D721Med (cell line): ENCODE results near the gene LORICRIN.

ENCODE experiments used
- DNase-seq: peaks from one replicate; pipeline ENCODE4 v3.0.0; 2011; ENCODE audit warnings: low spot score; ENCODE audit not compliant: insufficient read length
- FAIRE-seq: peaks from 2 replicates; lab custom pipeline; 2011; peaks lifted over from hg19 to GRCh38; lab: Jason Lieb, UNC
- TF ChIP-seq, protein P1 (sequence below): IDR thresholded peaks from 2 replicates; pipeline ENCODE4 v1.5.1; 2012; ENCODE audit warnings: mild to moderate bottlenecking, control low read depth; ENCODE audit not compliant: insufficient read depth; ENCODE audit errors: missing control alignments

The LORICRIN gene

DNA sequence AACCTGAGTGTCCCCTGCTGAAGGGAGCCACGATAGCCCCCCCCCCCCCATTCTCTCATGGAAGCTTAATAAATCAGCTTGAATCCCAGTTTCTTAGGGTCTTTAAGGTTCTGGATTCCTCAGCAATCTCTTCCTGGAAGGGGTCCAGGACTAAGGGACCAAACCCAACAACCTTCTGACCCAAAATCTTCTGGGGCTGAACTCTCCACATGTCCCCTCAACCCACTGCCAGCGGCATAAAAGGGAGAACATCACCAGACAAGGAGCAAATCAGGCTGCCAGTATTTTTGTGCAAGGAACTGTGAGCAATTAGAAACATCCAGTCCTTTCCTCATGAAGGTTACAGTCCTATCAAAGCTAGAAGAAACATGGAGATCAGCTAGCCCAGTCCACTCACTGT lies 12.7 kb upstream of the LORICRIN start:
- FAIRE-seq, result no peak
- TF ChIP-seq, protein P1, sequence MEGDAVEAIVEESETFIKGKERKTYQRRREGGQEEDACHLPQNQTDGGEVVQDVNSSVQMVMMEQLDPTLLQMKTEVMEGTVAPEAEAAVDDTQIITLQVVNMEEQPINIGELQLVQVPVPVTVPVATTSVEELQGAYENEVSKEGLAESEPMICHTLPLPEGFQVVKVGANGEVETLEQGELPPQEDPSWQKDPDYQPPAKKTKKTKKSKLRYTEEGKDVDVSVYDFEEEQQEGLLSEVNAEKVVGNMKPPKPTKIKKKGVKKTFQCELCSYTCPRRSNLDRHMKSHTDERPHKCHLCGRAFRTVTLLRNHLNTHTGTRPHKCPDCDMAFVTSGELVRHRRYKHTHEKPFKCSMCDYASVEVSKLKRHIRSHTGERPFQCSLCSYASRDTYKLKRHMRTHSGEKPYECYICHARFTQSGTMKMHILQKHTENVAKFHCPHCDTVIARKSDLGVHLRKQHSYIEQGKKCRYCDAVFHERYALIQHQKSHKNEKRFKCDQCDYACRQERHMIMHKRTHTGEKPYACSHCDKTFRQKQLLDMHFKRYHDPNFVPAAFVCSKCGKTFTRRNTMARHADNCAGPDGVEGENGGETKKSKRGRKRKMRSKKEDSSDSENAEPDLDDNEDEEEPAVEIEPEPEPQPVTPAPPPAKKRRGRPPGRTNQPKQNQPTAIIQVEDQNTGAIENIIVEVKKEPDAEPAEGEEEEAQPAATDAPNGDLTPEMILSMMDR, result no peak
- DNase-seq, result no peak

DNA sequence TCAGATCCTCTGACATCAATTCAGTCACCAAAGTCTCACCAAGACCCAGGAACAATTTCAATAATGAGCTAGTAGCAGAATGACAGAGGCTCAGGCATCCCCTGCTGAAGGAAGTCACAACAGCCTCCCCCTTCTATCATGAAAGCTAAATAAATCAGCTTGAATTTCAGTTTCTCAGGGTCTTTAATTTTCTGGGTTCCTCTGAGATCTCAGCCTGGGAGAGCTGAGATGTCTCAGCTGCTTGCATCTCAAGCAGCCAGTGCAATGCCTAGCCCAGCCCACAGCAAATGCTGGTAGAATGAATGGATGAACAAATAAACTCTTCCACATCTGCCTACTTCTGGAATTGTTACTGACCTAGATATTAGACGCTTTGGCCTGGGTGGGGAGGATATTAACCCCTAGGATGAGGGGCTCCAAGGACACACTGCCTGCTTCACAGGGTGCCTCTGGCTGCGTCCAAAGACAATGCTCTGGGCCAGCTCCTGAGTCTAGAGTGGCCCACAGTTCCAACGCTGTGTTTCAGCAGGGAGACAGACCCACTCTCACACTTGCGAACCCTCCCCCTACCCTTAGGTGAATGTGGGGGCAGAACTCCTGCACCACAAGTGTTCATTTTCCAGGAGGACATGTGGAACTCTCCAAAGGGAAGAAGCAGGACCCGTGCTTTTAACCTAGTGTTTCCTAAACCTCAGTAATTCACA lies 11.2 kb upstream of the LORICRIN start:
- DNase-seq, result no peak
- TF ChIP-seq, protein P1, result no peak

DNA sequence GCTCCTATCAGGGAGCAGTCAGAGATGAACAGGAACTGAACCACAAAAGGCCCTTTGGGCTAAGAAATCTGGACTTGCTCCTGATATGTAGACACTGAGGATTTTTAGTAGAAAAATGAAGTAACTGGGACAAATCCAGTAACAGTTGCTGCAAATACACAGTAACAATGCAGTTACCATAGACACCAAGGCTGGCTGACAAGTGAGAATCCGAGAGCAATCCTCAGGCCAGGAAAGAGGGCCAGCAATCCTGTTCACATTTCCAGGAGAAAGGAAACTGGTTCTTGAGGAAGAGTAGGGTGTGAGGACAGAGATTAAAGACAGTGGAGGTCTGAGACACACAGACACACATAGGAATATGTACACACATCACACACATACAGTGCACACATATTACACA lies 9.3 kb upstream of the LORICRIN start:
- no peak for DNase-seq
- TF ChIP-seq, protein P1, result no peak
- no peak for FAIRE-seq

More for the DNA sequence above, 11.2 kb upstream of the LORICRIN start:
- no peak for FAIRE-seq

DNA sequence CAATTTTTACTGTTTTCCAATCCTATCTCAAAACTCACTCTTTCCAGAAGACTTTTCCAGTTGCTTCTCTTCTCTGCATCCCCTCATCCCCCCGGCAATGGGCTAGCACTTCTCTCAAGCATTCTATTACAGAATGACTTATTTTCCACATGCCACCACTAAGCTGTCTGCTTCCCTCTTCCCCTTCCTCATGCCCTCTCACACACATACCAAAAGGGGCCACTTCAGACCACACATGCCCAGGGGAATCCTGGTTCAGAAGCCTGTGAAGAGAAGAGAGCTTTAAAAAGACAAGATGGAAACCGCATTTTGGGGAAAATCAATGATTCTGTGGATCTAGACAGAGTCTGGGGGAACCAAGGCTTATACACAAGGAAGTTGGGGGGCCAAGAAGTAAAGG lies 8.4 kb upstream of the LORICRIN start:
- TF ChIP-seq, protein P1, result no peak
- no peak for DNase-seq
- no peak for FAIRE-seq

DNA sequence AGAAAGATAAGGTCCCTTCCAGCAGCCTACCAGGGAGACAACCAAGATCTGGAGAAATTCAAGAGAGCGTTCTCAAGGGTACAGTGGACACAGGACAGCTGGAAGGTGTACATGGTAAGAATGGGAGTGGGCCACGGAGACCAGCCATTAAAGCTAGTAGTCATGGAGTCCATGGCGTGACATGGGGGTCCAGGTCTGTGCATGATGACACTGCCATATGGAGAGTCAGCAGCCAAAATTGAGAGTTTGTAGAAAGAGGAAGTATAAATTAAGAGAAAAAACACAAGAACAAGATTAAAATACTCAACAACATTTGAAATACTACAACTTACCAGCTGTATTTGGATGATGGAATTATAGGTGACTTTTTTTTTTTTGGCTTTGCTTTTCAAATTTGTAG lies 7.9 kb upstream of the LORICRIN start:
- TF ChIP-seq, protein P1, result no peak
- FAIRE-seq (no peak), DNase-seq (no peak)

DNA sequence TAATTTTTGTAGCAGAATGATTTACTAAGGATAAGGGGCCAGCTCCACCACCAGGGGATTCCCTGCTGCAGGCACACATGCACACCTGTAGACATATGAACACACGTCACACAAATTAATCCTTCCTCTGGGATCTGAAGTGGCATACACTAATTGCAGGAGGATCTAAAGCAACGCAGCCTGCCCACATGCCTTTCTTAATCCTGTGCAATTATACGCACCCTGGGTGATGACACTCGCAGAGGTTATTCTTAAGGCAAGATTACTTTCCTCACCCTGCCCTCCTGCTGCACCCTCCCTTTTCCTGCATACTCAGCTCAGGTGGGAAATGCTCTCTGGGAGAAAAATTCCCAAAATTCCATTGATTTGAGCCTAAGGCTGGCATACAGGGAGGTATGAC lies 7.5 kb upstream of the LORICRIN start:
- FAIRE-seq (no peak), DNase-seq (no peak)
- TF ChIP-seq, protein P1, result no peak

DNA sequence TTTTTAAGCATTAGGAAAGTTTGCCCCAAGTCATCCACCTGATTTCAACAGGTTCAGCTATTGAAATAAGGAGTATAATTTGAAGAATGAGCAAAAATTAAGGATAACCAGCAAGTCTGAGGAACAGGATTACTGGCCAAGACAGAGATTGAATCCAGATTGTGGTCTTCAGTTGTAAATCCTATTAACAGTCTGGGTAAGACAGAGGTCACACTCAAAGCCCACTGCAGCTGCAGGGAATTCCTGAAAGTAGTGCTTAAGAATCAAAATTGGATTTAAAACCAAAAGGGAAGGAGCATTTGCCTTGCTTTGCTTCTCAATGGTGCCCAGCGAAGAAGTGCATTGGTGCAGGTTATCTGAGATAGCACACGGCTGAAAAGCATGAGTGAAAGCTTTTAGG lies 6.4 kb upstream of the LORICRIN start:
- DNase-seq, result no peak
- FAIRE-seq, result no peak
- TF ChIP-seq, protein P1, result no peak
